Testis (tissue), 3 donors: Measurements from ENCODE around the gene SOCS6. TPM values are rescaled to one million over a fixed set of nuclear protein-coding genes. Genes with fewer than 3 reads are reported as not detected.

ENCODE experiments used
- DNase-seq: peaks from one replicate; pipeline ENCODE4 v3.0.0-alpha.2; 2019
- H3K27ac ChIP-seq, 2 donors: fragments of 200-600 bp; sonication (generic); one replicate each; pipeline ENCODE4 v1.5.1; 2019
- H3K27me3 ChIP-seq: fragments of 200-600 bp; sonication (generic); one replicate; pipeline ENCODE4 v1.5.1; 2019
- H3K36me3 ChIP-seq: fragments of 200-600 bp; sonication (generic); one replicate; pipeline ENCODE4 v1.5.1; 2017; ENCODE audit warnings: low read depth; ENCODE audit errors: missing control alignments
- H3K4me1 ChIP-seq: fragments of 200-600 bp; sonication (generic); one replicate; pipeline ENCODE4 v1.5.1; 2019
- H3K4me3 ChIP-seq, 2 donors: fragments of 200-600 bp; sonication (generic); one replicate each; pipeline ENCODE4 v1.5.1; 2017 to 2019
- H3K9me3 ChIP-seq: fragments of 200-600 bp; sonication (generic); one replicate; pipeline ENCODE4 v1.5.1; 2017
- POLR2A ChIP-seq: fragments of 450-650 bp; IDR thresholded peaks from one replicate; pipeline ENCODE4 v1.6.1; 2017; ENCODE audit warnings: antibody characterized with exemption, mild to moderate bottlenecking, moderate library complexity
- WGBS, 2 donors: methylation state at CpG; one replicate each; pipeline ENCODE4 v1.1.5; 2018; 5-methylcytosine and 5-hydroxymethylcytosine counted together
- intact Hi-C: fragments of 100-400 bp; cut with DNase I; formaldehyde crosslinking; loops from one replicate; pipeline ENCODE4 v1.15.1; 2023; ENCODE audit warnings: low total_unique reads
- polyA plus RNA-seq: library from polyadenylated mRNA; stranded (reverse); fragments of 350-450 nt; fragmentation: Illumina TruSeq; extraction: RNeasy Lipid Tissue Mini Kit (QIAGEN cat#74804); gene quantifications from one replicate; pipeline ENCODE4 v1.2.3, GENCODE V29; 2014; ENCODE audit warnings: low read depth, low replicate concordance; ENCODE audit not compliant: insufficient read depth
- total RNA-seq, 2 donors: library from RNA; depleted of rRNA; stranded (reverse); fragments of >200 nt; gene quantifications; one replicate each; pipeline ENCODE4 v1.2.3, GENCODE V29; 2016
- TF ChIP-seq, protein P1 (sequence below), 3 experiments: fragments of 450-650 bp in 2 of 3; fragments of 200-600 bp in 1 of 3; sonication (generic) in 1 of 3; IDR thresholded peaks; one replicate each; pipeline ENCODE4 v1.5.1; 2016 to 2019; ENCODE audit warnings: antibody characterized with exemption in 3 of 3, mild to moderate bottlenecking in 2 of 3, moderate library complexity in 1 of 3

Gene SOCS6
- total and polyA plus RNA-seq, 3 donors from 2014 or later, result 12.7 to 22.9 (median 20.9) TPM

DNA sequence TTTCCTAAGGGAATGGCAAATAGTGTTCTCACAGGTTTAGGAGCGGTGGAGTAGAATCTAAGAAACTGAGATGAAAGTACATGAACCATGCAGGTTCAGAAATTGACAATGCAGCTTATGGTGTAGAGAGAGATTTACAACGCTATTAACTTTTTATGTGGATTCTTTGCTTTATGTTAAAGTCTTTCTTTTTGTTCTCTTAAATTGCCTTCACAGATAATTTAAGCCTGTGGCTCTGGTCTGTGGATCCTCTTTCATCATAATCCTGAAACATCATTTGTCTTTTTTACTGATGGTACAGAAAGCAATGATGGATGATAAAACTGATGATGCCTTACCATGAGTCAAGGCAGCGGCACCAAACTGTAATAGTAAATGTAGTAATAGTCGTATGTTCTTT, 30.3 kb downstream of the SOCS6 start:
- no peak for TF ChIP-seq POLR2A
- TF ChIP-seq, protein P1, sequence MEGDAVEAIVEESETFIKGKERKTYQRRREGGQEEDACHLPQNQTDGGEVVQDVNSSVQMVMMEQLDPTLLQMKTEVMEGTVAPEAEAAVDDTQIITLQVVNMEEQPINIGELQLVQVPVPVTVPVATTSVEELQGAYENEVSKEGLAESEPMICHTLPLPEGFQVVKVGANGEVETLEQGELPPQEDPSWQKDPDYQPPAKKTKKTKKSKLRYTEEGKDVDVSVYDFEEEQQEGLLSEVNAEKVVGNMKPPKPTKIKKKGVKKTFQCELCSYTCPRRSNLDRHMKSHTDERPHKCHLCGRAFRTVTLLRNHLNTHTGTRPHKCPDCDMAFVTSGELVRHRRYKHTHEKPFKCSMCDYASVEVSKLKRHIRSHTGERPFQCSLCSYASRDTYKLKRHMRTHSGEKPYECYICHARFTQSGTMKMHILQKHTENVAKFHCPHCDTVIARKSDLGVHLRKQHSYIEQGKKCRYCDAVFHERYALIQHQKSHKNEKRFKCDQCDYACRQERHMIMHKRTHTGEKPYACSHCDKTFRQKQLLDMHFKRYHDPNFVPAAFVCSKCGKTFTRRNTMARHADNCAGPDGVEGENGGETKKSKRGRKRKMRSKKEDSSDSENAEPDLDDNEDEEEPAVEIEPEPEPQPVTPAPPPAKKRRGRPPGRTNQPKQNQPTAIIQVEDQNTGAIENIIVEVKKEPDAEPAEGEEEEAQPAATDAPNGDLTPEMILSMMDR (IDR thresholded peaks at IDR 0.05), result no peak
- Histone ChIP-seq H3K4me1 (no peaks in the 10 kb centered on the region), H3K27me3 (no peaks in the 10 kb centered on the region), H3K9me3 (no peaks in the 10 kb centered on the region), H3K36me3 (no peaks in the 10 kb centered on the region), H3K27ac (no peak overlapping the region), H3K4me3 (no peak overlapping the region)
- intact Hi-C loops, result no loop called here
- WGBS, 2 donors, result 91 to 93% methylated on average over 4 of the region's 4 CpGs
- no peak for DNase-seq

DNA sequence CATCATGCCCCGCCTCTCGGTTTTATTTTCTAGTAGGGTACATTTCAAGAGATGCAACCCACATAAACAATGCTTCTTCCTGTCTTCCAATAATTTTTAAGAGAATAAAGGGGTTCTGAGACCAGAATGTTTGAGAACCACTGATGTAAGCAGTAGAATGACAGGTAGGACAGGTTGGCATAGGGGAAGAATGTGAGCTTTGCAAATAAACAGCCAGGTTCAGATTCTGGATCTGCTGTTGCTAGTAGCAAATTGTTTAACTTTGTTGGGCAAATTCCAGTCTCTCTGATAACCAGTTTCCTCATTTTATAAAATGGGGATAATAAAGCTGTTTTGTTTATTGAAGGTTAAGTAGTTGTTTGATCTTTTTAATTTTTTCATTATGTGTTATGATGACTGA, 32.8 kb downstream of the SOCS6 start:
- no peak overlapping the region for H3K27ac ChIP-seq
- no peaks in the 10 kb centered on the region for H3K36me3 ChIP-seq
- H3K9me3 ChIP-seq, result no peaks in the 10 kb centered on the region
- DNase-seq, result no peak
- no peaks in the 10 kb centered on the region for H3K4me1 ChIP-seq
- 96 to 100% methylated on average over 2 of the region's 2 CpGs for WGBS, 2 donors
- intact Hi-C loops, result no loop called here
- no peak overlapping the region for H3K4me3 ChIP-seq
- no peaks in the 10 kb centered on the region for H3K27me3 ChIP-seq
- TF ChIP-seq POLR2A, result no peak
- TF ChIP-seq, protein P1 (IDR thresholded peaks at IDR 0.05), result no peak

DNA sequence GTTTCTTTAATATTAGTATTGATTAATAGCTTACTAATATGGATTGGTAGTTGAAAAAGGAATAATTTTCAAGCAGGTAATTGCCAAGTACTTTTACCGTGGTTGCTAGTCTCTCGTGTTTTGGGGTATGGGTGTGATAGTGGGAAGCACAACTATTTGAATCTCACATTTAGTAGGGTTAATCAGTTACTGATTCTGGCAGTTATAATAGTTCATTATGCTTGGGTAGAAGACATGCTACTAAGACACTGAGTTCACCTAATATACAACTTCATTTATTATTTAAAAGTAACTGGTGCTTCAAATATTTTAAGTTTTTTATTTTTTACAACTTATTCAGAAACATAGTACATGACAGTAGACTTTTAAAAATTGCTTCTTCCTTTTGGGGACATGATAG, 33.5 kb downstream of the SOCS6 start:
- no peaks in the 10 kb centered on the region for H3K27me3 ChIP-seq
- intact Hi-C loops, result no loop called here
- 94 to 97% methylated on average over 2 of the region's 2 CpGs for WGBS, 2 donors
- no peaks in the 10 kb centered on the region for H3K9me3 ChIP-seq
- no peaks in the 10 kb centered on the region for H3K4me1 ChIP-seq
- no peak overlapping the region for H3K27ac ChIP-seq
- H3K4me3 ChIP-seq, result no peak overlapping the region
- no peak for DNase-seq
- no peaks in the 10 kb centered on the region for H3K36me3 ChIP-seq
- TF ChIP-seq, protein P1 (IDR thresholded peaks at IDR 0.05), result no peak
- TF ChIP-seq POLR2A, result no peak

DNA sequence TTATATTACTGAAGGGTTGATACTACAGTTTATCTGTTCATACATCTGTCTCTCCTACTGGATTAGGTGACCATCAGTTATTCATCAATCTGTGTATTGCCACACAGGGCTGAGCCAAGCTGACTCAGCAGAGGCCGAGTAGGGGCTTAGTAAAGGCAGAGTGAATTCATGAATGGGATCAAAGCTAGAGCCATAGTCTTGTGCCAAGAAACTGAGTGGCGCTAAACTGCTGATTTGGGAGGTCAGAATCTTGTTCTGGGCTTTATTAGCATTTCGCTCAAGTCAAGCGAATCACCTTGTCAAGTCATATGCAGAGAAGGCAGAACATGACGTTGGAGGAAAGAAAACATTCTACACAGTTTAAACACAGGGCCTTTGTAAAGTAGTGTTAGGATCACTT, 34.1 kb downstream of the SOCS6 start:
- Histone ChIP-seq H3K4me3 (no peak overlapping the region), H3K4me1 (no peaks in the 10 kb centered on the region), H3K27me3 (no peaks in the 10 kb centered on the region), H3K9me3 (no peaks in the 10 kb centered on the region), H3K36me3 (no peaks in the 10 kb centered on the region), H3K27ac (no peak overlapping the region)
- TF ChIP-seq POLR2A, result no peak
- TF ChIP-seq, protein P1 (IDR thresholded peaks at IDR 0.05), result no peak
- DNase-seq, result no peak
- 90 to 94% methylated on average over 5 of the region's 5 CpGs for WGBS, 2 donors
- intact Hi-C loops, result no loop called here

DNA sequence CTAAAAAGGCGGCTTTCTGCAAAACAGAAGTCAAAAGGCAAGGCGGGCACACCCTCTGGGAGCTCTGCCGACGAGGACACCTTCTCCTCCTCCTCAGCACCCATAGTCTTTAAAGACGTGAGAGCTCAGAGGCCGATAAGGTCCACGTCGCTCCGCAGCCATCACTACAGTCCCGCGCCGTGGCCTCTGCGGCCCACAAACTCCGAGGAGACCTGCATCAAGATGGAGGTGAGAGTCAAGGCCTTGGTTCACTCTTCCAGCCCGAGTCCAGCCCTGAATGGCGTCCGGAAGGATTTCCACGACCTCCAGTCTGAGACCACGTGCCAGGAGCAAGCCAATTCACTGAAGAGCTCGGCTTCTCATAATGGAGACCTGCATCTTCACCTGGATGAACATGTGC, 36.1 kb downstream of the SOCS6 start:
- H3K9me3 ChIP-seq, result no peaks in the 10 kb centered on the region
- intact Hi-C loops, result no loop called here
- no peak for DNase-seq
- H3K4me3 ChIP-seq, result no peak overlapping the region
- whole genome bisulfite sequencing, 2 donors, result 86 to 94% methylated on average over 18 to 20 of the region's 20 CpGs
- no peak overlapping the region for H3K27ac ChIP-seq
- H3K27me3 ChIP-seq, result no peaks in the 10 kb centered on the region
- no peaks in the 10 kb centered on the region for H3K4me1 ChIP-seq
- H3K36me3 ChIP-seq, result no peaks in the 10 kb centered on the region
- no peak for TF ChIP-seq POLR2A
- TF ChIP-seq, protein P1 (IDR thresholded peaks at IDR 0.05), result no peak
